Stimulated activated naive B cell treated with anti-CD40 and anti-IgM and Interleukin-4, amounts not matched to agents 10 μg/mL and 1 μg/mL and 100 μg/mL, for 72 hours (primary cell): Measurements from ENCODE around the gene PSIP1.
"Not testable (repeated sequence)": the region's sequence is repeated elsewhere in the genome, so short reads cannot be mapped to it uniquely, and the experiment has no call there.

ENCODE experiments used
- ATAC-seq, 2 donors: fragments of 150-1000 bp; cut with Tn5 transposase; replicated peaks; 2 replicates each; pipeline ENCODE4 v1.10.0; 2021; ENCODE audit warnings: moderate library complexity in 1 of 2
- DNase-seq: peaks from one replicate; pipeline ENCODE4 v3.0.0; 2021
- H3K27ac Mint-ChIP-seq: one replicate; pipeline ENCODE4 v1.8.0; 2022; ENCODE audit warnings: mild to moderate bottlenecking, mixed read lengths
- H3K27me3 Mint-ChIP-seq, 2 donors: one replicate each; pipeline ENCODE4 v1.8.0; 2022; ENCODE audit warnings: mixed read lengths in 2 of 2
- H3K36me3 Mint-ChIP-seq, 2 donors: one replicate each; pipeline ENCODE4 v1.8.0; 2022; ENCODE audit warnings: mixed read lengths in 2 of 2, mild to moderate bottlenecking in 1 of 2
- H3K4me1 Mint-ChIP-seq, 2 donors: one replicate each; pipeline ENCODE4 v1.8.0; 2022; ENCODE audit warnings: mixed read lengths in 2 of 2, mild to moderate bottlenecking in 1 of 2
- H3K4me3 Mint-ChIP-seq, 2 donors: one replicate each; pipeline ENCODE4 v1.8.0; 2022; ENCODE audit warnings: mild to moderate bottlenecking in 2 of 2, mixed read lengths in 2 of 2, moderate library complexity in 1 of 2
- H3K9me3 Mint-ChIP-seq, 2 donors: one replicate each; pipeline ENCODE4 v1.8.0; 2022; ENCODE audit warnings: mixed read lengths in 2 of 2, mild to moderate bottlenecking in 1 of 2

Gene PSIP1

GRCh38 chr9:15510789-15511575, at the start of gene PSIP1:
Gene PSIP1, minus strand, starts transcription at chr9:15510970. Its CDS starts 782 bp downstream, at chr9:15510188.
- H3K36me3 Mint-ChIP-seq: peaks cover 12 to 23% of the 10 kb centered on the region in 2 donors
- peak within 1 kb of the TSS; percentile 89 to 98 for H3K4me3 Mint-ChIP-seq
- H3K4me1 Mint-ChIP-seq: peaks cover 38 to 57% of the 10 kb centered on the region in 2 donors
- H3K27me3 Mint-ChIP-seq: no peaks in the 10 kb centered on the region
- peak within 1 kb of the TSS; percentile 100 for H3K27ac Mint-ChIP-seq
- peak; percentile 83 to 84 for ATAC-seq
- H3K9me3 Mint-ChIP-seq: no peaks in the 10 kb centered on the region
- DNase-seq: peak; percentile 80

- Mint-ChIP-seq H3K27ac (no peak overlapping the region), H3K27me3 (no peaks in the 10 kb centered on the region), H3K4me3 (peak overlapping the region; percentile 94 to 95), H3K9me3 (peaks cover 0 to 2% of the 10 kb centered on the region in 2 donors), H3K4me1 (peaks cover 9 to 18% of the 10 kb centered on the region in 2 donors), H3K36me3 (no peaks in the 10 kb centered on the region)
- no peak for DNase-seq
- ATAC-seq: peak; percentile 6 to 29
These were observed 42.7 kb upstream of the PSIP1 start for GRCh38 chr9:15553528-15553898.

- Mint-ChIP-seq H3K27me3 (no peaks in the 10 kb centered on the region), H3K9me3 (peaks cover 0 to 2% of the 10 kb centered on the region in 2 donors), H3K36me3 (no peaks in the 10 kb centered on the region), H3K4me3 (peak within 1 kb of the TSS; percentile 94 to 95), H3K27ac (peak within 1 kb of the TSS; percentile 78), H3K4me1 (peaks cover 9 to 18% of the 10 kb centered on the region in 2 donors)
- ATAC-seq (peak; percentile 87 to 90), DNase-seq (peak; percentile 79)
These were observed 42.1 kb upstream of the PSIP1 start, which contains the start of gene CCDC171 for GRCh38 chr9:15552636-15553527. Gene CCDC171, plus strand, starts transcription at chr9:15553043. Its CDS starts 11,046 bp downstream, at chr9:15564089.

- Mint-ChIP-seq H3K9me3 (no peaks in the 10 kb centered on the region), H3K27me3 (peaks cover 0 to 4% of the 10 kb centered on the region in 2 donors), H3K4me3 (no peak overlapping the region), H3K27ac (no peak overlapping the region), H3K36me3 (no peaks in the 10 kb centered on the region), H3K4me1 (peaks cover 9 to 18% of the 10 kb centered on the region in 2 donors)
- ATAC-seq (no peak), DNase-seq (no peak)
These were observed 38.8 kb upstream of the PSIP1 start for GRCh38 chr9:15549611-15550010.

- Mint-ChIP-seq H3K4me1 (no peaks in the 10 kb centered on the region), H3K27ac (no peak overlapping the region), H3K36me3 (no peaks in the 10 kb centered on the region), H3K9me3 (no peaks in the 10 kb centered on the region), H3K27me3 (peaks cover 0 to 9% of the 10 kb centered on the region in 2 donors), H3K4me3 (no peak overlapping the region)
- no peak for DNase-seq
- no peak for ATAC-seq
These were observed 32.5 kb upstream of the PSIP1 start for GRCh38 chr9:15543047-15543813.

- no peak for ATAC-seq
- H3K9me3 Mint-ChIP-seq: no peaks in the 10 kb centered on the region
These were observed 31.9 kb upstream of the PSIP1 start for GRCh38 chr9:15542624-15543023.

GRCh38 chr9:15541872-15542271, 31.1 kb upstream of the PSIP1 start:
- no peaks in the 10 kb centered on the region for H3K4me1 Mint-ChIP-seq
- H3K9me3 Mint-ChIP-seq: no peaks in the 10 kb centered on the region
- no peaks in the 10 kb centered on the region for H3K36me3 Mint-ChIP-seq

More at GRCh38 chr9:15542624-15543023, 31.9 kb upstream of the PSIP1 start:
- H3K4me3 Mint-ChIP-seq: no peak overlapping the region
- no peak overlapping the region for H3K27ac Mint-ChIP-seq
- H3K27me3 Mint-ChIP-seq: peaks cover 0 to 9% of the 10 kb centered on the region in 2 donors
- H3K4me1 Mint-ChIP-seq: no peaks in the 10 kb centered on the region
- H3K36me3 Mint-ChIP-seq: no peaks in the 10 kb centered on the region
- DNase-seq: no peak

DNA sequence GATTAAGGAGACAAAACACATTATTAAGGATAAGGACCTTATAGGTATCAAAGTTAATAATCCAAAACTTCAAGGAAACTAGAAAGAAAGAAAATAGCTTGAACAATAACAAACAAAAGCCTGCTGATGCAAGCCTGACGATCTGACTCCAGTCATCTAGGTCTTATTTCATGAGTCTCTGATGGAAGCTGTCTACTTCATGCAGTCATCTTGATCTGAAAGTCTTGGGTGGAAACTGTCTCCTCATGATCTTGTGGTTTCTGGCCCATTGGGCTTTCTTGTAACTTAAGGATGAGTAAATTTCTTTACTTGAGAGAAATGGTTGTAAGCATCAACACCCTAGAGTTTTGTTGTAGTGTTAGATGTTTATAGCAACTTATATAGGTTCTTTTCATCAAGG, 20.6 kb upstream of the PSIP1 start:
- DNase-seq: no peak
- no peak overlapping the region for H3K4me3 Mint-ChIP-seq
- H3K9me3 Mint-ChIP-seq: peaks cover 0 to 2% of the 10 kb centered on the region in 2 donors
- H3K4me1 Mint-ChIP-seq: peaks cover 9 to 25% of the 10 kb centered on the region in 2 donors
- no peaks in the 10 kb centered on the region for H3K36me3 Mint-ChIP-seq
- H3K27me3 Mint-ChIP-seq: no peaks in the 10 kb centered on the region
- peak in 1 of 2 donors; percentile 46 for ATAC-seq
- peak overlapping the region; percentile 62 for H3K27ac Mint-ChIP-seq

More at GRCh38 chr9:15541872-15542271, 31.1 kb upstream of the PSIP1 start:
- ATAC-seq (no peak), DNase-seq (no peak)
- Mint-ChIP-seq H3K27me3 (peaks cover 0 to 9% of the 10 kb centered on the region in 2 donors), H3K4me3 (no peak overlapping the region), H3K27ac (no peak overlapping the region)

DNA sequence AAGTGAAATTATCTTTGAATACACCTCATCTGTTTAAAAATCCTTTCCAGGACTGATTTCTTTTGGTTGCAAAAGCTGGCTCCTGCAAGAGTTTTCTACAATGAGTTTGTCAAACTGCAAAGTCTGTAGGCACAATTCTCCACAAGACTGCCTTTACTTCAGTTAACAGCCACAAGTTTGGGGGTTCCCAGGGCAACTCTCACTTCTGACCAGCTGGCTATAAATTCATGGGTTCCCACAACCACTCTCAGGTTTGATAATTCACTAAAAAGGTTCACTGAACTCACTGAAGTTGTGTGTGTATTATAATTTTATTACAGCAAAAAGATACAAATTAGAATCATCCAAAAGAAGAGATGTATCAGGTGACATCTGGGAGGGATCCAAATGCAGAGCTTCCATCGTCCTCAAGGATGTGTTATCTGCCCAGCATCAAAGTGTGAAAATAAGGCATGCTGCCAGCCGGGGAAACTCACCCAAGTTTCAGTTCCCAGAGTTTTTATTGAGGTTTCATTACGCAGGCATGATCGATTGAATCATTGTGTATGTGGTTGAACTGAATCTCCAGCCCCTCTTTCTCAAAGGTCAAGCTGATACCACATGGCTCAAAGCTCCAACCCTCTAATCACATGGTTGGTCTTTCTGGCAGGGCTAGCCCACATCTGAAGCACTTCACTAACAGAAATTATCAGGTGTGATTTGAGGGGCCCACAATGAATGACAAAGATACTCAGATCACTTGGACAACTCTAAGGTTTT, 19.0 kb upstream of the PSIP1 start:
- Mint-ChIP-seq H3K9me3 (peaks cover 0 to 2% of the 10 kb centered on the region in 2 donors), H3K4me1 (peaks cover 9 to 25% of the 10 kb centered on the region in 2 donors), H3K27me3 (peaks cover 0 to 3% of the 10 kb centered on the region in 2 donors), H3K27ac (peak overlapping the region; percentile 82), H3K4me3 (peak overlapping the region; percentile 41), H3K36me3 (no peaks in the 10 kb centered on the region)
- DNase-seq (peak; percentile 60), ATAC-seq (peak; percentile 92 to 96)

- DNase-seq, ATAC-seq, H3K9me3 Mint-ChIP-seq, H3K27me3 Mint-ChIP-seq, H3K36me3 Mint-ChIP-seq, H3K27ac Mint-ChIP-seq, H3K4me3 Mint-ChIP-seq: not testable (repeated sequence)
- peaks cover 10 to 25% of the 10 kb centered on the region in 2 donors for H3K4me1 Mint-ChIP-seq
These were observed 16.3 kb upstream of the PSIP1 start for GRCh38 chr9:15527035-15527434.

DNA sequence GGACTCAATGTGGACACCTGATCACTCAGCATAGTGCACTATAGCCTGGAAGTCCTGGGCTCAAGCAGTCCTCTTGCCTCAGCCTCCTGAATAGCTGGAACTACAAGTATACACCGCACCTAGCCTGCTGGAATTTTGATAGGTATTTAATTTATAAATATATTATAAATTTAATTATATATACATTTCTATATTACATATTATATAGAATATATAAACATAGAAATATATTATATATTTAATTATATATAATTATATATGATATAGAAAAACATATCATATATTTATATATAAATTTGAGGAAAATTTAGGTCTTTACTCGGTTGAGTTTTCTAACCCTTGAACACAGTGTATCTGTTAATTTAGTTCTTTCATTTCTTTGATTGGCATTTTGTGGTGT, 15.2 kb upstream of the PSIP1 start:
- Mint-ChIP-seq H3K27ac (no peak overlapping the region), H3K4me1 (peaks cover 10 to 19% of the 10 kb centered on the region in 2 donors), H3K9me3 (peaks cover 0 to 2% of the 10 kb centered on the region in 2 donors), H3K4me3 (no peak overlapping the region), H3K27me3 (peaks cover 0 to 3% of the 10 kb centered on the region in 2 donors), H3K36me3 (no peaks in the 10 kb centered on the region)
- DNase-seq (no peak), ATAC-seq (no peak)

DNA sequence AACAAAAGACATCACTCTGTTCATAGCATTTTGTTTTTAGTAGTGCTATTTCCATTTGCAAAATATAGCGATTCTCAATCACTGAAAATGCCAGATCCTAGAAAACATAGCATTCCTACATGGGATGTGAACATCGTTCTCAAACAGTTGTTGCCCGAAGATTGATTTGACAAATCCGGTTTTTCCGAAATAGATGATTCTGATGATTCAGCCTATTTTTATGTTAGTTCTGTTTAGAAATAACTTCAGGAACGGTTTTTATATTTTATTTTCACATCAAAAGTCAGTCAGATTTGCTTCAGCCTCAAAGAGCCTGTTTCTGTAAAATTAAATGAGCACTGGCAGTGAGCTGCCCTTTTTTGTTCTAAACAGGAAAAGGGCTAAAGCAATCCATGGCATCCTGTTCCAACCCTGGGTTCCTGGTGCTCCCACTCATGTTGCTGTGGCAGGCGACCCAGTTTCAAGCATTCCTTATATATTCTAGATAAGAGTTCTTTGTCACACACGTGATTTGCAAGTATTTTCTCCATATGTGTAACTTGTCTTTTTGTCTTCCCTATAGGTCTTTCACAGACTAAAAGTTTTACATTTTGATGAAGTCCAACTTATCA, 14.2 kb upstream of the PSIP1 start:
- peaks cover 0 to 2% of the 10 kb centered on the region in 2 donors for H3K9me3 Mint-ChIP-seq
- H3K27me3 Mint-ChIP-seq: peaks cover 0 to 3% of the 10 kb centered on the region in 2 donors
- H3K4me1 Mint-ChIP-seq: peaks cover 7 to 14% of the 10 kb centered on the region in 2 donors
- no peak overlapping the region for H3K27ac Mint-ChIP-seq
- DNase-seq (no peak), ATAC-seq (no peak)
- H3K36me3 Mint-ChIP-seq: no peaks in the 10 kb centered on the region
- no peak overlapping the region for H3K4me3 Mint-ChIP-seq
